Nephron (organoid): Measurements from ENCODE around the gene GNLY.
"Not testable (repeated sequence)": the region's sequence is repeated elsewhere in the genome, so short reads cannot be mapped to it uniquely, and the experiment has no call there.

Experiments used
- H3K27ac Mint-ChIP-seq, 3 experiments: 2 replicates each; pipeline ENCODE4 v1.8.0; 2020; ENCODE audit warnings: mixed read lengths in 3 of 3, mild to moderate bottlenecking in 2 of 3, moderate library complexity in 1 of 3
- H3K27me3 Mint-ChIP-seq: 2 replicates; pipeline ENCODE4 v1.8.0; 2021; ENCODE audit warnings: low read depth, mild to moderate bottlenecking, moderate library complexity, mixed read lengths
- H3K36me3 Mint-ChIP-seq: 2 replicates; pipeline ENCODE4 v1.8.0; 2020; ENCODE audit warnings: low read depth, mixed read lengths
- H3K4me1 Mint-ChIP-seq: 2 replicates; pipeline ENCODE4 v1.8.0; 2020; ENCODE audit warnings: mixed read lengths
- H3K4me3 Mint-ChIP-seq, 3 experiments: 2 replicates each; pipeline ENCODE4 v1.8.0; 2020; ENCODE audit warnings: mild to moderate bottlenecking in 3 of 3, mixed read lengths in 3 of 3, moderate library complexity in 2 of 3
- H3K9me3 Mint-ChIP-seq: 2 replicates; pipeline ENCODE4 v1.8.0; 2020; ENCODE audit warnings: mixed read lengths
- CTCF ChIP-seq, 3 experiments: fragments of 200-600 bp; sonication (generic); IDR thresholded peaks; one replicate each; pipeline ENCODE4 v1.5.0; 2021; ENCODE audit warnings: antibody characterized with exemption in 3 of 3; ENCODE audit not compliant: unreplicated experiment in 3 of 3

The GNLY gene

GRCh38 chr2:85710687-85711577, 16.8 kb downstream of the GNLY start:
- no peak for TF ChIP-seq CTCF (IDR thresholded peaks at IDR 0.05; ENCODE audit: unreplicated experiment in 3 of 3)
- Mint-ChIP-seq H3K4me3 (peak overlapping the region in 1 of 3 experiments; percentile 19), H3K4me1 (peaks cover 5% of the 10 kb centered on the region), H3K9me3 (no peaks in the 10 kb centered on the region), H3K36me3 (no peaks in the 10 kb centered on the region), H3K27ac (no peak overlapping the region), H3K27me3 (peaks cover 31% of the 10 kb centered on the region)

DNA sequence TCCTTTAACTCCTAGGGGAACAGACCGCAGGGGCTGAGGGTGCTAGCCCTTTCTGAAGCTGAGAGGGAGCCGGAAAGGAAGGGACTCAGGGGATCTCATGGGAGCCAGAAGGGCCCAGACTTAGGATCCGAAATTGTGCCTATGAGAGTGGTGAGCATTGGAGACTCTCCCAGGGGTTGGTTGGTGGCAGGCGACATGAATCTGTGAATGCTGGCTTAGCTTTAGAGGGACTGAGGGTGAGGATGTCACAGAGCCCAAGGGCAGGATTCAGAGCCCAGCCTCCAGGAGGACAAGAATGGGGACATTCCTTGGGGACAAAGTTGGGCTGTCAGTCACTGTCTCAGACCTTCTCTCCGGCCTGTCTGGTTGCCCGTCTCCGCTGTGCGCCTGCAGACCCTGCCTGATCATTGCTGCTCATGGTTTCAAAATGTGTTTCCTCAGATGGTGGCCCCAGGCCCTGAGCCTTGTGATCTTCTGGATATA, 17.5 kb downstream of the GNLY start:
- no peaks in the 10 kb centered on the region for H3K36me3 Mint-ChIP-seq
- TF ChIP-seq CTCF (IDR thresholded peaks at IDR 0.05; ENCODE audit: unreplicated experiment in 3 of 3) = no peak
- peaks cover 5% of the 10 kb centered on the region for H3K4me1 Mint-ChIP-seq
- H3K9me3 Mint-ChIP-seq = no peaks in the 10 kb centered on the region
- H3K27ac Mint-ChIP-seq = no peak overlapping the region
- H3K27me3 Mint-ChIP-seq = peaks cover 31% of the 10 kb centered on the region
- H3K4me3 Mint-ChIP-seq = peak overlapping the region in 1 of 3 experiments; percentile 19

GRCh38 chr2:85712336-85712735, 18.2 kb downstream of the GNLY start:
- Mint-ChIP-seq H3K27me3 (peaks cover 28% of the 10 kb centered on the region), H3K9me3 (no peaks in the 10 kb centered on the region), H3K4me1 (peaks cover 2% of the 10 kb centered on the region), H3K36me3 (no peaks in the 10 kb centered on the region), H3K4me3 (no peak overlapping the region), H3K27ac (peak overlapping the region in 1 of 3 experiments; percentile 76)
- no peak for TF ChIP-seq CTCF (IDR thresholded peaks at IDR 0.05; ENCODE audit: unreplicated experiment in 3 of 3)

DNA sequence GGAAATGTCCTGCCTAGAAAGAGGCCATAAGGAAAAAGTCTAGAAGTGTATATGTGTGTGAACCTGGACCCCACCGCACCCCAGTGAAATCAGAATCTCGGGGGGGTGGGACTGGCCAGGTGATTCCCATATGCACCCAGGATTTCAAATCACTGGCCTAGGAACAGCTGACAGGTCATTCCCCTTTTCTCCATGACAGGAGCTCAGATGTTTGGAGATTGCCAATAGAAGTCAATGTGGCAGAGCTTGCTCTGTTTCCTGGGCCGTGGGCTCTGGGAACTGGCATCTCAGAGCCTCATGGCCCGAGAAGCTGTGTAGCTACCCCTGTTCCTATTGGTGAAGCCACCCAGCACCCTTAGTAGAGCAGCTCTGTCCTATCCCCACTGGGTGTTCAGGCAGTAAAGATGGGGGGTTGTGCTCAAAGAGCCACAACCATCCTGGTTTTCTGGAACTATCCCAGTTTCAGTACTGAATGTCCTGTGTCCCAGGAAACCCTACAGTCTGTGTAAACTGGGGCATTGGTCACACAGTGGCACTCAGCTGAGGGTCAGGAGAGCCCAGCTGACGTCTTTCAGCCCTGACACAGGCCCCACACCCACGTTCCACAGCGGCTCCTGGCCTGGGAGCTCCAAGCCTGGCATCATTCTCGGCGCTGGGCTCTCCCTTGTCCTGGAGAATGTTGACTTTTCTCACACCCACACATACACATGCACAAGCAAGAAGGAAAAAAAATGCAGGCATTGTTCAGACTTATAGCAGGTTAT, 18.9 kb downstream of the GNLY start:
- no peaks in the 10 kb centered on the region for H3K36me3 Mint-ChIP-seq
- H3K27me3 Mint-ChIP-seq = peaks cover 26% of the 10 kb centered on the region

GRCh38 chr2:85713836-85714235, 19.7 kb downstream of the GNLY start:
- no peak for TF ChIP-seq CTCF (IDR thresholded peaks at IDR 0.05; ENCODE audit: unreplicated experiment in 3 of 3)
- Mint-ChIP-seq H3K36me3 (no peaks in the 10 kb centered on the region), H3K27ac (peak overlapping the region in 2 of 3 experiments; percentile 34 to 76), H3K4me1 (peaks cover 5% of the 10 kb centered on the region), H3K9me3 (no peaks in the 10 kb centered on the region), H3K27me3 (peaks cover 29% of the 10 kb centered on the region), H3K4me3 (no peak overlapping the region)

More for the DNA sequence above, 18.9 kb downstream of the GNLY start:
- Mint-ChIP-seq H3K9me3 (no peaks in the 10 kb centered on the region), H3K4me1 (peaks cover 5% of the 10 kb centered on the region), H3K27ac (peak overlapping the region in 2 of 3 experiments; percentile 34 to 76), H3K4me3 (no peak overlapping the region)
- TF ChIP-seq CTCF (IDR thresholded peaks at IDR 0.05; ENCODE audit: unreplicated experiment in 3 of 3) = no peak

- not testable (repeated sequence) for H3K9me3 Mint-ChIP-seq, H3K4me3 Mint-ChIP-seq, H3K4me1 Mint-ChIP-seq, H3K36me3 Mint-ChIP-seq
- H3K27me3 Mint-ChIP-seq = peaks cover 31% of the 10 kb centered on the region
- H3K27ac Mint-ChIP-seq = peak overlapping the region in 2 of 3 experiments; percentile 34 to 76
These were observed 20.3 kb downstream of the GNLY start for GRCh38 chr2:85714421-85714820.
